ENCODE results near the gene CCDC142.
"Not testable (repeated sequence)": the region's sequence is repeated elsewhere in the genome, so short reads cannot be mapped to it uniquely, and the experiment has no call there.

Gene CCDC142

GRCh38 chr2:74470742-74471141, 12.1 kb downstream of the CCDC142 start:
- DNase-seq, result not testable (repeated sequence)

GRCh38 chr2:74464406-74464805, 18.4 kb downstream of the CCDC142 start:
- no peak for DNase-seq

- DNase-seq, result no peak
Measured at GRCh38 chr2:74462786-74463105, 20.1 kb downstream of the CCDC142 start.

GRCh38 chr2:74462054-74462785, 20.6 kb downstream of the CCDC142 start:
- no peak for DNase-seq

- DNase-seq, result no peak
Measured at GRCh38 chr2:74461187-74462053, 21.4 kb downstream of the CCDC142 start.

- DNase-seq, result not testable (repeated sequence)
Measured at GRCh38 chr2:74460187-74460586, 22.6 kb downstream of the CCDC142 start.

GRCh38 chr2:74459503-74460118, 23.2 kb downstream of the CCDC142 start:
- not testable (repeated sequence) for DNase-seq

- DNase-seq, result no peak
Measured at GRCh38 chr2:74458938-74459363, 23.8 kb downstream of the CCDC142 start.

GRCh38 chr2:74458132-74458937, 24.5 kb downstream of the CCDC142 start, which contains the start of gene WBP1:
TSS of gene WBP1 (plus strand) at chr2:74458438. CDS start at chr2:74458603, 165 bp downstream.
- DNase-seq, result peak; percentile 98 to 99

GRCh38 chr2:74457549-74458131, 25.2 kb downstream of the CCDC142 start:
- DNase-seq, result peak; percentile 76 to 86

GRCh38 chr2:74457129-74457548, 25.7 kb downstream of the CCDC142 start:
- DNase-seq, result no peak

- peak; percentile 95 to 98 for DNase-seq
Measured at GRCh38 chr2:74454654-74455511, 27.9 kb downstream of the CCDC142 start, which contains the start of gene INO80B. TSS of gene INO80B (plus strand) at chr2:74455087. CDS start at chr2:74455117, 30 bp downstream.

- DNase-seq, result no peak
Measured at GRCh38 chr2:74450570-74451190, 32.1 kb downstream of the CCDC142 start.

- no peak for DNase-seq
Measured at GRCh38 chr2:74448771-74449170, 34.0 kb downstream of the CCDC142 start.

GRCh38 chr2:74447230-74447999, 35.4 kb downstream of the CCDC142 start:
- DNase-seq, result no peak

GRCh38 chr2:74444498-74445318, 38.1 kb downstream of the CCDC142 start:
- DNase-seq, result no peak

- DNase-seq, result not testable (repeated sequence)
Measured at GRCh38 chr2:74442483-74443297, 40.1 kb downstream of the CCDC142 start.

All from activated CD4-positive, alpha-beta T cell treated with anti-CD3 and anti-CD28 coated beads for 4 hours (primary cell).